Hepatocyte (in vitro differentiated cells): ENCODE measurements around the gene RBP5. TPM values are rescaled to one million over a fixed set of nuclear protein-coding genes. Genes with fewer than 3 reads are reported as not detected.

Experiments
- DNase-seq: peaks from one replicate; pipeline ENCODE4 v3.0.0-alpha.2; 2016; ENCODE audit warnings: low spot score
- H2AFZ ChIP-seq: fragments of 200-600 bp; sonication (generic); 2 replicates; pipeline ENCODE4 v1.6.0; 2016; ENCODE audit warnings: antibody characterized with exemption, mild to moderate bottlenecking
- H3K27ac ChIP-seq: fragments of 200-600 bp; sonication (generic); 2 replicates; pipeline ENCODE4 v1.5.1; 2016; ENCODE audit warnings: mild to moderate bottlenecking
- H3K27me3 ChIP-seq: fragments of 200-600 bp; sonication (generic); 2 replicates; pipeline ENCODE4 v1.6.1; 2016
- H3K36me3 ChIP-seq: fragments of 200-600 bp; sonication (generic); replicated peaks from 2 replicates; pipeline ENCODE4 v1.5.1; 2016; ENCODE audit warnings: low read depth; ENCODE audit not compliant: insufficient read depth
- H3K4me1 ChIP-seq: fragments of 200-600 bp; sonication (generic); 2 replicates; pipeline ENCODE4 v1.5.1; 2016; ENCODE audit warnings: mild to moderate bottlenecking, moderate library complexity; ENCODE audit not compliant: insufficient read depth
- H3K4me2 ChIP-seq: fragments of 200-600 bp; sonication (generic); 2 replicates; pipeline ENCODE4 v1.6.0; 2016
- H3K4me3 ChIP-seq: fragments of 200-600 bp; sonication (generic); 2 replicates; pipeline ENCODE4 v1.5.1; 2016; ENCODE audit warnings: mild to moderate bottlenecking
- H3K79me2 ChIP-seq: fragments of 200-600 bp; sonication (generic); 2 replicates; pipeline ENCODE4 v1.6.0; 2017; ENCODE audit warnings: mild to moderate bottlenecking
- H3K9me2 ChIP-seq: fragments of 200-600 bp; sonication (generic); replicated peaks from 2 replicates; pipeline ENCODE4 v1.6.0; 2017; ENCODE audit warnings: mild to moderate bottlenecking; ENCODE audit not compliant: insufficient read depth
- H3K9me3 ChIP-seq: fragments of 200-600 bp; sonication (generic); 2 replicates; pipeline ENCODE4 v1.5.1; 2016; ENCODE audit warnings: low read depth, mild to moderate bottlenecking
- H4K20me1 ChIP-seq: fragments of 200-600 bp; sonication (generic); 2 replicates; pipeline ENCODE4 v1.6.0; 2016; ENCODE audit warnings: mild to moderate bottlenecking; ENCODE audit not compliant: insufficient read depth, poor library complexity, severe bottlenecking
- EZH2 ChIP-seq: fragments of 200-600 bp; sonication (generic); IDR thresholded peaks from 2 replicates; pipeline ENCODE4 v1.6.1; 2016; ENCODE audit warnings: antibody characterized with exemption, mild to moderate bottlenecking, borderline replicate concordance
- EZH2phosphoT487 ChIP-seq: fragments of 200-600 bp; sonication (generic); IDR thresholded peaks from one replicate; pipeline ENCODE4 v1.6.1; 2018; ENCODE audit warnings: antibody characterized with exemption, mild to moderate bottlenecking, low read depth, moderate library complexity; ENCODE audit not compliant: unreplicated experiment, severe bottlenecking
- WGBS: methylation state at CpG from one replicate; pipeline ENCODE4 v1.1.6; 2016; ENCODE audit warnings: low lambda C conversion rate; ENCODE audit errors: missing lambda C conversion rate; 5-methylcytosine and 5-hydroxymethylcytosine counted together
- polyA plus RNA-seq: library from polyadenylated mRNA; unstranded; fragments of >200 nt; fragmentation: Nextera tagmentation; extraction: Ambion mirVana; gene quantifications from 2 replicates; pipeline ENCODE4 v1.2.1, GENCODE V29; 2016
- total RNA-seq: library from RNA; depleted of rRNA; stranded (reverse); fragments of >200 nt; gene quantifications from 2 replicates; pipeline ENCODE4 v1.2.3, GENCODE V29; 2014
- TF ChIP-seq, protein P1 (sequence below): fragments of 200-600 bp; sonication (generic); IDR thresholded peaks from 2 replicates; pipeline ENCODE4 v1.5.1; 2016; ENCODE audit warnings: antibody characterized with exemption, mild to moderate bottlenecking; ENCODE audit not compliant: poor library complexity

The RBP5 gene
- total and polyA plus RNA-seq, 2 experiments from 2014 or later, result 11.1 to 30.0 TPM

DNA sequence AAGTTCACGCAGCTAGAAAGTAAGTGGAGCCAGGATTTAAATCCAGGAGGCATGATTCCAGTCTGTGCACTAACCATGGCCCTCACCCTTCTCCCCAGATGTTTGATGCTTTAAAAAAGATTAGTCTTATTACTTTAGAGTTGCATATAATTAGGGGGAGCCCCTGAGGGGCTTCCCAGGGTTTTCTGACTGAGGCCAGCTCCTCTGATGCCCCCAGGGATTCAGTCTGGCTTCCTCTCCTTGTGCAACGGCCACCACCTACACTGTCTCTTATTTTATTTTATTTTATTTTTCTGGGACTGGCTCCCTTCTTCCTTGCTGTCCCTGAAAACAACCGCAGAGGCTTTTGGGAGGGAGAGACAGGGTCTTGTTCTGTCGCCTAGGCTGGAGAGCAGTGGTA lies 24.1 kb upstream of the RBP5 start:
- H3K27ac ChIP-seq, result no peak overlapping the region
- TF ChIP-seq EZH2 (no peak), EZH2phosphoT487 (no peak)
- TF ChIP-seq, protein P1, sequence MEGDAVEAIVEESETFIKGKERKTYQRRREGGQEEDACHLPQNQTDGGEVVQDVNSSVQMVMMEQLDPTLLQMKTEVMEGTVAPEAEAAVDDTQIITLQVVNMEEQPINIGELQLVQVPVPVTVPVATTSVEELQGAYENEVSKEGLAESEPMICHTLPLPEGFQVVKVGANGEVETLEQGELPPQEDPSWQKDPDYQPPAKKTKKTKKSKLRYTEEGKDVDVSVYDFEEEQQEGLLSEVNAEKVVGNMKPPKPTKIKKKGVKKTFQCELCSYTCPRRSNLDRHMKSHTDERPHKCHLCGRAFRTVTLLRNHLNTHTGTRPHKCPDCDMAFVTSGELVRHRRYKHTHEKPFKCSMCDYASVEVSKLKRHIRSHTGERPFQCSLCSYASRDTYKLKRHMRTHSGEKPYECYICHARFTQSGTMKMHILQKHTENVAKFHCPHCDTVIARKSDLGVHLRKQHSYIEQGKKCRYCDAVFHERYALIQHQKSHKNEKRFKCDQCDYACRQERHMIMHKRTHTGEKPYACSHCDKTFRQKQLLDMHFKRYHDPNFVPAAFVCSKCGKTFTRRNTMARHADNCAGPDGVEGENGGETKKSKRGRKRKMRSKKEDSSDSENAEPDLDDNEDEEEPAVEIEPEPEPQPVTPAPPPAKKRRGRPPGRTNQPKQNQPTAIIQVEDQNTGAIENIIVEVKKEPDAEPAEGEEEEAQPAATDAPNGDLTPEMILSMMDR, result no peak
- 96% methylated on average over 4 of the region's 4 CpGs for WGBS
- no peak overlapping the region for H3K4me2 ChIP-seq
- H4K20me1 ChIP-seq, result no peaks in the 10 kb centered on the region
- no peaks in the 10 kb centered on the region for H3K9me2 ChIP-seq
- DNase-seq, result no peak
- H3K36me3 ChIP-seq, result no peaks in the 10 kb centered on the region
- no peaks in the 10 kb centered on the region for H3K9me3 ChIP-seq
- no peaks in the 10 kb centered on the region for H3K79me2 ChIP-seq
- no peaks in the 10 kb centered on the region for H3K27me3 ChIP-seq
- H3K4me1 ChIP-seq, result no peaks in the 10 kb centered on the region
- no peak overlapping the region for H3K4me3 ChIP-seq
- no peak overlapping the region for H2AFZ ChIP-seq

DNA sequence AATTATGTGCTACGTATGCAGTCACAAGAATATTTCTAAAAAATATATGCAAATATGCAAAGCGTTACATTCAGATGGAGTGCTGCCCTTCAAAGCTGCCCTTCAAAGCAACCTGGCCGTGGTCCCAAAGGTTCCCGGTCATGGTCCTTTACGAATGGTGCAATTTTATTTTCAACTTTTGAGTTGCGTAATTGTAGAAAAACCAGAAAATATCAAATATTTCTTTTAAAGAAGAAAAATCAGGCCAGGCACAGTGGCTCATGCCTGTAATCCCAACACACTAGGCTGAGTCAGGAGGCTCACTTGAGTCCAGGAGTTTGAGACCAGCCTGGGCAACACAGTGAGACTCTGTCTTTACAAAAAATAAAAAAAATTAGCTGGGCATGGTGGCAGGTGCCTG lies 22.8 kb upstream of the RBP5 start:
- TF ChIP-seq EZH2phosphoT487, result no peak
- TF ChIP-seq, protein P1, result no peak
- no peak for TF ChIP-seq EZH2

GRCh38 chr12:7150841-7151240 lies 22.2 kb upstream of the RBP5 start:
- TF ChIP-seq EZH2, result no peak
- no peak for TF ChIP-seq EZH2phosphoT487
- TF ChIP-seq, protein P1, result no peak
- no peaks in the 10 kb centered on the region for H3K9me3 ChIP-seq
- 95% methylated on average over 5 of the region's 6 CpGs for WGBS
- H3K36me3 ChIP-seq, result no peaks in the 10 kb centered on the region
- no peak overlapping the region for H3K27ac ChIP-seq
- H3K4me3 ChIP-seq, result no peak overlapping the region
- no peaks in the 10 kb centered on the region for H3K9me2 ChIP-seq
- no peaks in the 10 kb centered on the region for H3K27me3 ChIP-seq
- H3K4me1 ChIP-seq, result no peaks in the 10 kb centered on the region
- H4K20me1 ChIP-seq, result no peaks in the 10 kb centered on the region
- H2AFZ ChIP-seq, result no peak overlapping the region
- H3K79me2 ChIP-seq, result no peaks in the 10 kb centered on the region
- DNase-seq, result no peak
- H3K4me2 ChIP-seq, result no peak overlapping the region

More for the DNA sequence above, 22.8 kb upstream of the RBP5 start:
- Histone ChIP-seq H3K9me3 (no peaks in the 10 kb centered on the region), H4K20me1 (no peaks in the 10 kb centered on the region), H3K4me3 (no peak overlapping the region), H3K27ac (no peak overlapping the region), H3K4me1 (no peaks in the 10 kb centered on the region), H3K27me3 (no peaks in the 10 kb centered on the region), H3K4me2 (no peak overlapping the region), H3K36me3 (no peaks in the 10 kb centered on the region), H3K9me2 (no peaks in the 10 kb centered on the region), H3K79me2 (no peaks in the 10 kb centered on the region), H2AFZ (no peak overlapping the region)
- WGBS, result 98% methylated on average over 6 of the region's 6 CpGs
- no peak for DNase-seq

DNA sequence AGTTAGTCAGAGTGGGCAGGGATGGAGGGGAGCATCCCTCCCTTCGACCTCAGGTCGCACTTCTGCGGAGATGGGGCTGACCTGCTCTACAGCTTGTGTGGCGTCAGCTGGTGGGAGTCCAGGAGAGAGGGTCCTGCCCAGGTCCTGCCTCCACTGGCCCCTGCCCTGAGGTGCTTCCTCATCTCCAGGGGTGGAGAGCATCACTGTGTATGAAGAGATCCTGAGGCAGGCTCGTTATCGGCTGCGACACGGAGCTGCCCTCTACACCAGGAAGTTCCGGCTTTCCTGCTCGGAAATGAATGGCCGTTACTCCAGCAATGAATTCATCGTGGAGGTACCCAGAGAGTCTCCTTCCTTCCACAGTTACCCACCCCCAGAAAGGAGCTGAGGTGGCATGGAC lies 21.7 kb upstream of the RBP5 start:
- no peaks in the 10 kb centered on the region for H3K4me1 ChIP-seq
- WGBS, result 97% methylated on average over 12 of the region's 12 CpGs
- no peak overlapping the region for H3K4me3 ChIP-seq
- H3K4me2 ChIP-seq, result no peak overlapping the region
- H4K20me1 ChIP-seq, result no peaks in the 10 kb centered on the region
- no peak overlapping the region for H3K27ac ChIP-seq
- no peak overlapping the region for H2AFZ ChIP-seq
- no peaks in the 10 kb centered on the region for H3K9me3 ChIP-seq
- DNase-seq, result no peak
- H3K36me3 ChIP-seq, result no peaks in the 10 kb centered on the region
- no peaks in the 10 kb centered on the region for H3K27me3 ChIP-seq
- no peak for TF ChIP-seq EZH2phosphoT487
- H3K9me2 ChIP-seq, result no peaks in the 10 kb centered on the region
- H3K79me2 ChIP-seq, result no peaks in the 10 kb centered on the region
